ENCODE results near the gene TRABD.
A peak's percentile ranks its signal among the peaks of the same experiment; 100 is the strongest.

TRABD gene

DNA sequence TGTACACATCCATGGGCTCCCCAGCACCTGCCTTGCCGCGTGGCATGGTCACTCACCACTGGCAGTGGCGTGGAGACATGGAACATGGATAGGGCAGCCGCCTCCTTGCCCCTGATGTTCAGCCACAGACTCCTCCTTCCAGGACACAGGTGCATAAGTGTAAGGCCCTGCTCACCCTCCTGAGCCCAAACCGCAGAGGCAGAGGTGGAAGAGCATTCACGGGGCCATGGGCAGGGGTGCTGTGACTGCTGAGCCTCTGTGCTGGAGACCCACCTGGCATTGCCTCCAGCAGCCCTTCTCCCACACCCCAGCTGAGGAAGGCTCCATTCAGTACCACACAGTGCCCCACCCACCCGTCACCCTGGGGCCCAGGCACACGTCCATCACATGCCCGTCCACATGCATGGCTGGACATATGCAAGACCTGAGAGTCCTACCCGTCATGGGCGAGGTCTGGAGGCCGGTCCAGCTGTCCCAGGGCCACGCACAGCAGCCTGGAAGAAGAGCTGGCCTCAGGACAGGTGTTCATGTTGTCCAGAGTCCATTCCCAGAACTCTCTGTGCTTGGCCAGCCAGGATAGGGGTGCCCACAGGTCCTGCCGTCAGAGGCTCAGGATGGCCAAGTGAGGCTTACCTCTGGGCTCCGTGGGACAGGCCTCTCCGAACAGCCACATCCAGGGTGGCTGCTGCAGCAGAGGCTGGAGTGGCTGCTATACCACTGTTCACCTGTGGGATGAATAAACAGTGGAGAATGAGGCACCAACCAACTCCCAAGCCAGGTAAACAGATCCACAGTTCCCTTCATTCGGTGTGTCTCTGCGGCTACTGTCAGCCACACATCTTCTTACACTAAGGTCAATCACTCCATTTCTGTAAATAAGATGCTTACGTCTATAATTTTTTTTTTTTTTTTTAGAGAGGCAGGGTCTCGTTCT, 60.8 kb downstream of the TRABD start:
- peak in 1 of 2 experiments; percentile 3 for DNase-seq

DNA sequence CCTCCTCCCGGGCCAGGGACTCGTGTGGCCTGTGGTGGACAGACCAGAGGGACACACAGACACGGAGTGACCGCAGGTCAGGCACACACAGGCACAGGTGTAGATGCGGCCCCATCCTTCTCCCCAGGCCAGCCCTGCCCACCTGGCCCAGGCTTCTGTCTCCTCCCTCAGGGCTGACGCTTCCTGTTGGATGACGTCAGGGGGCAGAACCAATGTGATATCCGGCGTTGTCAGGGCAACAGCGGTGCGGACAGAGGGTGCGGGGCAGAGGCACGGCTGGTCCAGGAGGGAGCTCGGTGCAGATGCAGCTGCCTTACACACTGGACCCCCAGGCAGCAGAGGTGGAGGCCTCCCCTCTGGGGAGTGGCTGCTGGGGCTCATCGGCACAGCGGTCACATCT, 62.0 kb downstream of the TRABD start:
- DNase-seq = no peak

DNA sequence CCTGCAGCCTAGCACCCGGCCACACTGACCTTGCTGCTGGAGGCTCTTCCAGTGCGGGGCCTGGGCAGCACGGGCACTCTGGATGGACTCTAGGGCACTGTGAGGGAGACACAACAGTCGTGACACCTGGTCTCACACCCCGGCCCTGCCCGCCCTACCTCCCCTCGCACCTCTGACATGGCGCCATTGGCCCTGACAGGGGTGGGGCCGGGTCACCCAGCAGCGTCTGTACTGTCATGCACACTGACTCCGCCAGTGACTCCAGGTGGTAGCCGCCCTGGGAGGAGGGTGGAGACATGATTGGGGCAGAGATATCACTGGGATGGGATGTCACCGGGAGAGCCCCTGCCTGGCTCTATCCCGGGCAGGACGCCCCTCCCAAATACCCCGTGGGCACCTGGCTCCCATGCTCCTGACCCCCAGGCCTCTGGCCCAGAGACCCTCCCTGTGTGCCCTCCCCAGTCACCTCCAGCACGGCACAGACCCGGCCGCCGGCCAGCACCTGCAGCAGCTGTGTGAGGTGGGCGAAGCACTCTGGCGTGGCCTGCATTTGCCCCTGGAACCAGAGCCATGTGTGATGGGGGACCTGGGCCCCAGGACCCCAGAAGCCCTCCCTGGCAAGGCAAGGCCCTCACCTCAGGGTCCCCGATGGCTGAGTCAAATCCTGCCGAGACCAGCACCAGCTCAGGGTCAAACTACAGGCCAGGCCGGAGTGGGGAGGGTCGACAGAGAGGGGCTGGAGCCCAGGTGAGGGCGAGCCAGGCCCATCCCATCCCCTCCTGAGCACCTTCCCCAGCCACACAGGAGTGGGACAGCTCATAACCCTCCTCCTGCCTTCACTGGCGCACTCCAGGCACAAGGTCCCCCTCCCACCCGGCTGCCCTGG, 62.7 kb downstream of the TRABD start:
- no peak for DNase-seq
